Kidney epithelial cell (primary cell): ENCODE data around the gene FOXD1. TPM values are rescaled to one million over a fixed set of nuclear protein-coding genes. Genes with fewer than 3 reads are reported as not detected.

ENCODE experiments used
- DNase-seq: peaks from one replicate; pipeline ENCODE4 v3.0.0-alpha.2; 2010; ENCODE audit warnings: low read depth
- H3K27me3 ChIP-seq: 2 replicates; pipeline ENCODE4 v1.6.0; 2011; ENCODE audit warnings: low read length; ENCODE audit not compliant: control insufficient read depth, insufficient read depth
- H3K36me3 ChIP-seq: 2 replicates; pipeline ENCODE4 v1.5.1; 2011; ENCODE audit warnings: low read length; ENCODE audit not compliant: control insufficient read depth, insufficient read depth
- H3K4me3 ChIP-seq: 2 replicates; pipeline ENCODE4 v1.5.1; 2011; ENCODE audit warnings: low read depth, mild to moderate bottlenecking, control low read depth, low read length
- total RNA-seq: library from RNA; depleted of rRNA; stranded (reverse); fragments of >200 nt; gene quantifications from 2 replicates; pipeline ENCODE4 v1.2.3, GENCODE V29; 2015
- TF ChIP-seq, protein P1 (sequence below): IDR thresholded peaks from 2 replicates; pipeline ENCODE4 v1.5.1; 2011; ENCODE audit warnings: mild to moderate bottlenecking, moderate library complexity, low read length, control low read depth, inconsistent platforms; ENCODE audit not compliant: insufficient read depth, poor library complexity, severe bottlenecking

The FOXD1 gene
- 14.7 and 22.0 TPM in 2 replicates for total RNA-seq

DNA sequence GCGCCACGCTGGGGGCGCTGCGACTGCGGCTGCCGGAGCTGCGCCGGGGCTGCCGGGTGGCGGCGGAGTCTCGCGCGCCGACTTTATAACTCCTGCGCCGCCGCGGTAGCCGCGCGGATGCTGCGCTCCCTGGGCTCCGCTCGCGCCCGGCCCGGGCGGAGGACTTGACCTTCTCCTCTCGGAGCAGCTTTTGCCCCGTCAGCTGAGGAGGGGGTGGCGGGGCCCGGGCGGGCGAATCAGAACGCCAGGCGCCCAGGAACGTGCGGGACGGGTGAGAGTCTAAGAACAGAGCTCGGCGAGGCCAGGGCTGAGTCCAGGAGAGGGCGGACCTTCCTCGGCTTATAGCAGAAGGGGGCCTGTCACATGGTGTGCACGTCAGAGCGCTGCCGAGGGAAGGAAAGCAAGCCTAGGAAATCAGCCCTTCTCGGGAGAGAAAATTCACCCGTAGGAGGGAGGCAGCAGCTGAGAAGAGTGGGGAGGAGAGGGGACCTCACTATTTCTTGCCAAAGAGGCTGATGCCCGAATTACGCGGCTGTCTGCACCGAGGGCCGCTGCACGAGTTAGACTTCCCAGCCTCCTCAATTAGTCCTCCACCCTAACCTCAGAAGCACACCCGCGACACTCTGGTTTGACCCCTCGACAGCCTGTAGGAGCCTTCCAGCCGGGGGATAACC lies at the start of gene FOXD1:
TSS of gene FOXD1 (minus strand) at position 315 of the 674 bp plus-strand sequence. CDS start 415 bp downstream, outside the sequence.
- H3K36me3 ChIP-seq: no peaks in the 10 kb centered on the region
- DNase-seq: peak; percentile 77
- TF ChIP-seq, protein P1, sequence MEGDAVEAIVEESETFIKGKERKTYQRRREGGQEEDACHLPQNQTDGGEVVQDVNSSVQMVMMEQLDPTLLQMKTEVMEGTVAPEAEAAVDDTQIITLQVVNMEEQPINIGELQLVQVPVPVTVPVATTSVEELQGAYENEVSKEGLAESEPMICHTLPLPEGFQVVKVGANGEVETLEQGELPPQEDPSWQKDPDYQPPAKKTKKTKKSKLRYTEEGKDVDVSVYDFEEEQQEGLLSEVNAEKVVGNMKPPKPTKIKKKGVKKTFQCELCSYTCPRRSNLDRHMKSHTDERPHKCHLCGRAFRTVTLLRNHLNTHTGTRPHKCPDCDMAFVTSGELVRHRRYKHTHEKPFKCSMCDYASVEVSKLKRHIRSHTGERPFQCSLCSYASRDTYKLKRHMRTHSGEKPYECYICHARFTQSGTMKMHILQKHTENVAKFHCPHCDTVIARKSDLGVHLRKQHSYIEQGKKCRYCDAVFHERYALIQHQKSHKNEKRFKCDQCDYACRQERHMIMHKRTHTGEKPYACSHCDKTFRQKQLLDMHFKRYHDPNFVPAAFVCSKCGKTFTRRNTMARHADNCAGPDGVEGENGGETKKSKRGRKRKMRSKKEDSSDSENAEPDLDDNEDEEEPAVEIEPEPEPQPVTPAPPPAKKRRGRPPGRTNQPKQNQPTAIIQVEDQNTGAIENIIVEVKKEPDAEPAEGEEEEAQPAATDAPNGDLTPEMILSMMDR: peak; percentile 24
- peak within 1 kb of the TSS; percentile 60 for H3K4me3 ChIP-seq
- peaks cover 15% of the 10 kb centered on the region for H3K27me3 ChIP-seq

DNA sequence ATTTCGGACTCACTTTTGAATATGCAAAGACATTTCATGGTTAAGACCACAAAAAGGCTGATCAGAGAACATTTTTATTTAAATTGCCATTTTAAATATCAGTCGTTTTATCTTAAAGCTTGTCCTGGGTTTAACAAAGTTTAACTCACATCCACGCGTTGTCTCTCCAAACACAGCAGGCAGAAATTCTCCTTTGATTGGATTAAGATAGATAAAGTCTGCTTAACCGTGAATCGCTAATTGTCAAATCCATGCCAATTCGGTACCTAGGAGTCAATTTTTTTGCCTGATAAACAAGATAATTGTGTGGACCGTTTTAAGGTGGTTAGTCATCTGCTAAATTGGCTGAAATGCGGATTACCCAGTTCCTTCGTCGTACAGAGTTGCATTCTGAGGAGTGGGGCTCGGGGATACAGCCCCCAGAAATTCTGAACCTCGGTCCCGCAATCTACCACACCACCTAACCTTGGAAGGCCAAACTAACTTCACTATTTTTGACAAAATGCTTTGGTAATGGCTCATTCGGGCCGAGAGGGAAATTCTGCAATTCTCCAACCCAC lies 49.0 kb upstream of the FOXD1 start:
- TF ChIP-seq, protein P1: no peak
- no peaks in the 10 kb centered on the region for H3K36me3 ChIP-seq
- H3K27me3 ChIP-seq: no peaks in the 10 kb centered on the region
- H3K4me3 ChIP-seq: peak overlapping the region; percentile 79
- no peak for DNase-seq

- H3K4me3 ChIP-seq: no peak overlapping the region
- TF ChIP-seq, protein P1: peak; percentile 40
- DNase-seq: peak; percentile 38
Measured at GRCh38 chr5:73496984-73497457, 48.4 kb upstream of the FOXD1 start.

DNA sequence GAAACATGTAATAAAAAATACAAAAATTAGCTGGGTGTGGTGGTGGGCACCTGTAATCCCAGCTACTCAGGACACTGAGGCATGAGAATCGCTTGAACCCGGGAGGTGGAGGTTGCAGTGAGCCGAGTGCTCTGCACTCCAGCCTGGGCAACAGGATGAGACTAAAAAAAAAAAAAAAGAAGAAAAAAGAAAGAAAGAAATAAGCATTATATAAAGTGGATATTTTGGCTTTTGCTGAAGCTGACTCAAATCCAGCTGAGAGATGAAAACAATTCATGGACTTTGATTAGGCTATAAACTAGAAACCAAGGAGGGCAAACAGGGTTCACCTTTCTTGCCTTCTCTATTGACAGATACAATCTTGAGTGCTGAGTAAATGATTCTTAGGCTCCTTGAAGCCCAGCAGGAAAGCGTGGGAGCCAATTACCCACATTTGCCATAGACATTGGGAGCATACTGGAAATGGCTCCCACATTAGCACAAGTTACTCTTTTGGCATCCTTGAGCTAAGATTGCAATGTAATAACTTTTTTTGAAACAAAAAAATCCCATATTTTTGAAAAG lies 47.3 kb upstream of the FOXD1 start:
- DNase-seq: no peak
- Histone ChIP-seq H3K27me3 (no peaks in the 10 kb centered on the region), H3K4me3 (no peak overlapping the region), H3K36me3 (no peaks in the 10 kb centered on the region)
- TF ChIP-seq, protein P1: no peak

More at GRCh38 chr5:73496984-73497457, 48.4 kb upstream of the FOXD1 start:
- Histone ChIP-seq H3K27me3 (no peaks in the 10 kb centered on the region), H3K36me3 (no peaks in the 10 kb centered on the region)

- H3K36me3 ChIP-seq: no peaks in the 10 kb centered on the region
- DNase-seq: no peak
- no peaks in the 10 kb centered on the region for H3K27me3 ChIP-seq
- TF ChIP-seq, protein P1: no peak
- no peak overlapping the region for H3K4me3 ChIP-seq
Measured at GRCh38 chr5:73494721-73495120, 46.1 kb upstream of the FOXD1 start.
